ENCODE measurements around the gene SLC6A4.

SLC6A4 gene

DNA sequence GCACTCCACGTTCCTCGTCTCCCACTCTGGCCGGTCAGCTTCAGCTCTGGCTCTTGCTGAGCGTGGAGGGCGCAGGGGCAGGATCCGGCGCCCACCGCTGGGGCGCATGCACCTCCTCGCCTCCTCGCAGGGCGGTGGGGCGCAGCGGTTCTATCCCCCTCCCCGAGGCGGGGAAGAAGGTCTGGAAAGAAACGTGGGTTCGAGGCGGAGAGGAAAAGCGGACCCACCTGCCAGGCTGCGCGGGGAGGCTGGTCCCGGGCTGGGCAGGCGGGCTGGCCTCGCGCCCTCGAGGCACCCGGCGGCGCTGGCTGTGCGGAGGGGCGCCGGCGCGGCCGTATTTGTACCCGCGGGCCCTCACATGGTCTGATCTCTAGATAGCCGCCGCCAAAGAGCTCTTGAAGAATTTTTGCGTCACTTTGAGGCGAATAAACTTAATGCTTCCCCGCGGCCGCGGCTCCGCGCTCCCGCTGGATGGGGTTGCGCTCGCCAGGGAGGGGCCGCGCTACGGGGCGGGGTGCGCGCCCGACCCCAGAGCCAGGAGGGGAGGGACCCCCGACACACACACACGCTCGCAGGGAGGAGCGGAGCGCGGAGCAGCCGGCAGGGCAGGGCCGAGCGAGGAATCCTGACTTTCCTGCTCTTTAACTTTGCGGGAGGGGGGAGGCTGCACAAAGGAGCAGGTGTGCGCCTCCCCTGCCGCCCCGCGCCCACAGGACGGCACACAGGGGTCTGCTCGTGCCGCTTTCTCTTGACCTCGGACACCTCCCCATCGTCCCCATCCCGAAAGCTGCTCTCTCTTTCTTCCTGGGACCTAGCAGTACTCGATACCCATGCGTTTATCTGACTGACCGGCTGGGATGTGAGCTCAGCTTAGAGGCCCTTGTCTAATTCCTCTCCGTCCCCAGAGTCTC, at the start of gene SLC6A4:
SLC6A4 (minus strand) TSS at position 312 of the 911 bp plus-strand sequence. CDS start 13,739 bp downstream, outside the sequence.
- no peak within 1 kb of the TSS for H3K27ac ChIP-seq
- TF ChIP-seq ZFX (IDR thresholded peaks at IDR 0.05) = no peak
- TF ChIP-seq, protein P1, sequence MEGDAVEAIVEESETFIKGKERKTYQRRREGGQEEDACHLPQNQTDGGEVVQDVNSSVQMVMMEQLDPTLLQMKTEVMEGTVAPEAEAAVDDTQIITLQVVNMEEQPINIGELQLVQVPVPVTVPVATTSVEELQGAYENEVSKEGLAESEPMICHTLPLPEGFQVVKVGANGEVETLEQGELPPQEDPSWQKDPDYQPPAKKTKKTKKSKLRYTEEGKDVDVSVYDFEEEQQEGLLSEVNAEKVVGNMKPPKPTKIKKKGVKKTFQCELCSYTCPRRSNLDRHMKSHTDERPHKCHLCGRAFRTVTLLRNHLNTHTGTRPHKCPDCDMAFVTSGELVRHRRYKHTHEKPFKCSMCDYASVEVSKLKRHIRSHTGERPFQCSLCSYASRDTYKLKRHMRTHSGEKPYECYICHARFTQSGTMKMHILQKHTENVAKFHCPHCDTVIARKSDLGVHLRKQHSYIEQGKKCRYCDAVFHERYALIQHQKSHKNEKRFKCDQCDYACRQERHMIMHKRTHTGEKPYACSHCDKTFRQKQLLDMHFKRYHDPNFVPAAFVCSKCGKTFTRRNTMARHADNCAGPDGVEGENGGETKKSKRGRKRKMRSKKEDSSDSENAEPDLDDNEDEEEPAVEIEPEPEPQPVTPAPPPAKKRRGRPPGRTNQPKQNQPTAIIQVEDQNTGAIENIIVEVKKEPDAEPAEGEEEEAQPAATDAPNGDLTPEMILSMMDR (conservative IDR thresholded peaks at IDR 0.05) = no peak

DNA sequence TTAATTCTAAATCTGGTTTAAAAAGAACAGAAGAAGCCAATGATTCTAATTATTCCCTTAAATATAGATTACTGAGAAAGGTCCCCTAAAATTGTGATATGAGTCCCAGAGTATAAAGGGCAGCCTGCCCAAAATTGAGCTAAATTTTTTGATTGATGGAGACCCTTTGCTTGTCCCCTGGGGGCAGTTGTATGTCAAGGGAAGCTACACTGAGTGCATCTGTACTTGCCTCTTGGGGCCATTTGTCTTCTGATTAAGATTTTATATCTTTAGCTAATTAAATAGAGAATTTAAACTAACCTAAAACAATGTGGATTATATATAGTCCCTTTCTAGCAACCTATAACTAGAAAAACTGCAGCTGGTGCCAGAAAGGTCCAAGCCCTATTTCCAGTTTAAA, 43.7 kb upstream of the SLC6A4 start:
- no peak for TF ChIP-seq ZFX (IDR thresholded peaks at IDR 0.05)
- TF ChIP-seq, protein P1 (conservative IDR thresholded peaks at IDR 0.05) = no peak
- H3K27ac ChIP-seq = no peak overlapping the region

GRCh38 chr17:30278032-30278431, 42.5 kb upstream of the SLC6A4 start:
- no peak for TF ChIP-seq ZFX (IDR thresholded peaks at IDR 0.05)
- TF ChIP-seq, protein P1 (conservative IDR thresholded peaks at IDR 0.05) = peak; percentile 52

DNA sequence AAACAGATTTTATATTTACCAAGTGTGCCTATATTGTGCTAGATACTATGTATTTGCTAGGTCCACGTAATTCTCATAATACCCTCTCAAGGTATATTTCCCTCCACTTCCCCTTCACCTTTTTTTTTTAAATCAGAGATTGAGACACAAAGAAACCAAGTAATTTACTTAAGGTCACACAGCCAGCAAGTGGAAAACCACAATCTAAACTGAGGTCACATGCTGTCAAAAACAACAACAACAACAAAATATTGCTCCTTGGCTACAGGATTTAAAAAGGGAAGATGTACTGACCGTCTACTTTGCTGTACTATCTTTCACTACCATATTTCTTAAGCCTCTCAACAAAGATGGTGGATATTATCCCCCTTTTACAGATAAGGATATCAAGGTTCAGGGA, 40.4 kb upstream of the SLC6A4 start:
- TF ChIP-seq, protein P1 (conservative IDR thresholded peaks at IDR 0.05) = no peak
- TF ChIP-seq ZFX (IDR thresholded peaks at IDR 0.05) = no peak
- H3K27ac ChIP-seq = no peak overlapping the region

More at GRCh38 chr17:30278032-30278431, 42.5 kb upstream of the SLC6A4 start:
- no peak overlapping the region for H3K27ac ChIP-seq

DNA sequence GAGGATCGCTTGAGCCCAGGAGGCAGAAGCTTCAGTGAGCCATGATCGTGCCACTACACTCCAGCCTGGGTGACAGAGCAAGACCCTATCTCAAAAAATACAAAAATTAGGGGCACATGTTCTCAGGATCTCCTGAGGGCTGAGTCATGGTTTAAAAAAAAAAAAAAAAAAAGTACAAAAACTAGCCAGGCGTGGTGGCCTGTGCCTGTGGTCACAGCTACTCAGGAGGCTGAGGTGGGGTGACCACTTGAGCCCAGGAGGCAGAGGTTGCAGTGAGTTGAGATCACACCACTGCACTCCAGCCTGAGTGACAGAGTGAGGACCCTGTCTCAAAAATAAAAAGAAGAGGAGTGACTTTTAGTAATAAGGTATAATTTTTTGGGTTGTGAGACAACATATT, 39.4 kb upstream of the SLC6A4 start:
- TF ChIP-seq, protein P1 (conservative IDR thresholded peaks at IDR 0.05) = no peak
- no peak for TF ChIP-seq ZFX (IDR thresholded peaks at IDR 0.05)
- H3K27ac ChIP-seq = peak overlapping the region; percentile 17; the same call in 1 of the 2 replicates

- TF ChIP-seq, protein P1 (conservative IDR thresholded peaks at IDR 0.05) = no peak
- TF ChIP-seq ZFX (IDR thresholded peaks at IDR 0.05) = no peak
- H3K27ac ChIP-seq = peak overlapping the region; percentile 37
Observed at GRCh38 chr17:30273373-30273772, 37.9 kb upstream of the SLC6A4 start.

DNA sequence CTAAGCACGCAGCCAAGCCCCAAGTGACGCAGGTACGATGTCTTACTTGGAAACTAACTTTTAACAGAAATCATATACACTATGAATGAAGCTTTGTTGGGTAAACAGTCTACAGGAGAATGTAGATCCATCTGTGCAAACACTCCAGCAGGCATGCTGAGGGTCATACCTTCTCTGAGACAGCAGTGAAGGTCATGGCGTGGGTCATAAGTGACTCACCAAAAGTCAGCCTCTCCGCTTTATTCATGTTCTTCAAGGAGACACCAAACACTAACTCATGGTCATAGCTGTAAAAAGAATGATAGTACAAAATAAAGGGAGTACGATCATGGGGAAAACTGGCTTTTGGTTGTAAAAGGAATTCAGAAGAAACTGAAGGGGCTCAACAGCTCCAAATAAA, 35.6 kb upstream of the SLC6A4 start:
- TF ChIP-seq, protein P1 (conservative IDR thresholded peaks at IDR 0.05) = no peak
- TF ChIP-seq ZFX (IDR thresholded peaks at IDR 0.05) = no peak
- no peak overlapping the region for H3K27ac ChIP-seq

Measured in C4-2B (cell line).